Measurements from ENCODE around the gene PHETA2.

Gene PHETA2

DNA sequence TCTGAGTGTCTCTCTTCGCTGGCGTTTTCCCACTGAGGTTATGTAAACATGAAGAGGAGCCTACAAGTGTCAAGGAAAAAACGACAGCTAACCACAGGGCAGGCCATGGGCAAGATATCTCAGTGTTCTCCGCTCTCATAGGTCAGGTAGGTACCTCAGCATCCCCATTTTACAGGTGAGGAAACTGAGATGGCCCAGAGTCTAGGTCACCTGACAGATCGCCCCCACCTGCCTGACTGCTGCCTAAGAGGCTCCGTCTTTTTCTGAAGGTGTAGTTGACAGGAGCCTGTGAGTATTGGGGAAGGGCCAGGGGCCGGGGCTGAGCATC is 17.4 kb downstream of the PHETA2 start:
- TF ChIP-seq ZBTB7A (IDR thresholded peaks at IDR 0.05; ENCODE audit: low read depth) (no peak), REST (IDR thresholded peaks at IDR 0.05; ENCODE audit: low read depth) (no peak), FOXM1 (IDR thresholded peaks at IDR 0.05; ENCODE audit: borderline replicate concordance, low read depth) (no peak), TCF12 (IDR thresholded peaks at IDR 0.05; ENCODE audit: low read depth) (no peak), TEAD4 (IDR thresholded peaks at IDR 0.05) (no peak), YY1 (IDR thresholded peaks at IDR 0.05; ENCODE audit: low read depth) (no peak), RAD21 (IDR thresholded peaks at IDR 0.05; ENCODE audit: low read depth) (no peak), TAF1 (IDR thresholded peaks at IDR 0.05; ENCODE audit: low read depth) (no peak), USF1 (IDR thresholded peaks at IDR 0.05) (no peak)

GRCh38 chr22:42101199-42101598 is 27.2 kb downstream of the PHETA2 start:
- TF ChIP-seq CEBPB (IDR thresholded peaks at IDR 0.05) = no peak
- no peak for TF ChIP-seq ZBTB7A (IDR thresholded peaks at IDR 0.05; ENCODE audit: low read depth)
- no peak for TF ChIP-seq TCF12 (IDR thresholded peaks at IDR 0.05; ENCODE audit: low read depth)
- no peak for TF ChIP-seq TEAD4 (IDR thresholded peaks at IDR 0.05)
- TF ChIP-seq, protein P1, sequence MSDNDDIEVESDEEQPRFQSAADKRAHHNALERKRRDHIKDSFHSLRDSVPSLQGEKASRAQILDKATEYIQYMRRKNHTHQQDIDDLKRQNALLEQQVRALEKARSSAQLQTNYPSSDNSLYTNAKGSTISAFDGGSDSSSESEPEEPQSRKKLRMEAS (IDR thresholded peaks at IDR 0.05) = no peak
- no peak for TF ChIP-seq USF1 (IDR thresholded peaks at IDR 0.05)
- no peak for TF ChIP-seq FOXM1 (IDR thresholded peaks at IDR 0.05; ENCODE audit: borderline replicate concordance, low read depth)
- no peak for TF ChIP-seq CREB1 (IDR thresholded peaks at IDR 0.05; ENCODE audit: low read depth)
- TF ChIP-seq TAF1 (IDR thresholded peaks at IDR 0.05; ENCODE audit: low read depth) = no peak
- no peak for TF ChIP-seq EGR1 (IDR thresholded peaks at IDR 0.05)
- no peak for TF ChIP-seq EP300 (IDR thresholded peaks at IDR 0.05; ENCODE audit: borderline replicate concordance)
- no peak for TF ChIP-seq REST (IDR thresholded peaks at IDR 0.05; ENCODE audit: low read depth)
- TF ChIP-seq YY1 (IDR thresholded peaks at IDR 0.05; ENCODE audit: low read depth) = no peak
- TF ChIP-seq NFIC (IDR thresholded peaks at IDR 0.05) = no peak
- no peak for TF ChIP-seq RAD21 (IDR thresholded peaks at IDR 0.05; ENCODE audit: low read depth)

DNA sequence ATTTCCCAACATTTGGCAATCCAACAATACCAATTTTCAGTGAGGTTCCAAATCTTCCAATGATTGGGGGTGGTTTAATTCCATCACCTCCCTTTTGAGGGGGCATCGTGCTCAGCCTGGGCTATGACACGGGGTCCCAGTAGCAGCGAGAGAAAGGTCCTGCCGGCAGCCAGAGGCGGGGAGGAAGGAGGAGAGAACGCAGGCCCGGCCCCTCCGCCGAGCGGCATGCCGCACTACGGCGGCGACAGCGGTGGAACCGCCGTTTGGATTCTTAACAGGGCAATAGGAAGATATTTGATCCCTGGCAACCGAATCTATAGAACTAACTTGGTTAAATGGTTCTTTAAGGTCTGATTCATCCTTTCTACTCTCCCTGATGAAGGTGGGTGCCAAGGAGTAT is 34.8 kb downstream of the PHETA2 start:
- TF ChIP-seq CEBPB (IDR thresholded peaks at IDR 0.05) (no peak), TCF12 (IDR thresholded peaks at IDR 0.05; ENCODE audit: low read depth) (no peak), EGR1 (IDR thresholded peaks at IDR 0.05) (no peak), EP300 (IDR thresholded peaks at IDR 0.05; ENCODE audit: borderline replicate concordance) (no peak), NFIC (IDR thresholded peaks at IDR 0.05) (no peak), TAF1 (IDR thresholded peaks at IDR 0.05; ENCODE audit: low read depth) (no peak), CREB1 (IDR thresholded peaks at IDR 0.05; ENCODE audit: low read depth) (no peak), RAD21 (IDR thresholded peaks at IDR 0.05; ENCODE audit: low read depth) (no peak), USF1 (IDR thresholded peaks at IDR 0.05) (no peak), REST (IDR thresholded peaks at IDR 0.05; ENCODE audit: low read depth) (no peak), TEAD4 (IDR thresholded peaks at IDR 0.05) (no peak)
- TF ChIP-seq, protein P1 (IDR thresholded peaks at IDR 0.05) = no peak

- TF ChIP-seq FOXM1 (IDR thresholded peaks at IDR 0.05; ENCODE audit: borderline replicate concordance, low read depth) (no peak), CREB1 (IDR thresholded peaks at IDR 0.05; ENCODE audit: low read depth) (no peak), REST (IDR thresholded peaks at IDR 0.05; ENCODE audit: low read depth) (no peak), NFIC (IDR thresholded peaks at IDR 0.05) (no peak), TCF12 (IDR thresholded peaks at IDR 0.05; ENCODE audit: low read depth) (no peak), USF1 (IDR thresholded peaks at IDR 0.05) (no peak), RAD21 (IDR thresholded peaks at IDR 0.05; ENCODE audit: low read depth) (no peak), ZBTB7A (IDR thresholded peaks at IDR 0.05; ENCODE audit: low read depth) (no peak), YY1 (IDR thresholded peaks at IDR 0.05; ENCODE audit: low read depth) (no peak)
Measured at GRCh38 chr22:42111798-42112197, 37.8 kb downstream of the PHETA2 start.

Measured in Ishikawa (cell line).